ENCODE results near the gene PRAC2.

DNA sequence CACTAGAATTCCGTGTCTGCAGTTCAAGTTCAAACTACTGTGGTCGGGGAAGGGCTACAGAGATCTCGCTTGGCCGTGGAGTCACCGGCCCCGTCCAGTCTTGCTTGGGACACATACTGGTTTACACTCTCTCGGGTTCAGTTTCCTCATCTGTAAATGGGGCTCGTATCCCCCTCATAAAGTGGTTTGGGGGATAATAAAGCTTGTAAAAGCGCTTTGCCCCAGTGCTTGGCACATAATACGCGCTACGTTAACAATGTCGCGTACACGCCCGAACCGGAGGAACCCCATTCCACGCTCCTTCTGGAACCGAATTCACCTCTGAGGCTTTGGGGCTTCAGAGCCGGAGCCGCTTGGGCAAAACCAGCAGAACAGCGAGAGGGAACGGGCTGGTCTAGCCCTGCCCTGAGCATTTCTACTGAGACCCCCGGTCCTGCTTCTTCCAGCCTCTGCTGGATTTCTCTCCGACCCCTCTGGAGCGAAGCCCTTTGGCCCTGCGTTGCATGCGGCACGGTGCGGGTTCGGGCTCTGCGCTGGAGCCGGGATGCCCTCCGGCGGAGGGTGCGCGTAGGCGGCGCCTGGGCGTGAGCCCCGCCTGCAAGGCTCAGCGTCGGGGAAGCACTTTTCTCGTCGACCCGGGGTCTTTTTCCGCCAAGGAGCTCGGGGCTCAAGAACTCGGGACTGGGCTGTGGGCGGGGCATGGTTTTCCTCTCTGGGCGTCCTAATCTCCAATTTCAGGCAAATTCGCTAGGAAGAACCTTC, 31.7 kb downstream of the PRAC2 start:
- TF ChIP-seq, protein P1, sequence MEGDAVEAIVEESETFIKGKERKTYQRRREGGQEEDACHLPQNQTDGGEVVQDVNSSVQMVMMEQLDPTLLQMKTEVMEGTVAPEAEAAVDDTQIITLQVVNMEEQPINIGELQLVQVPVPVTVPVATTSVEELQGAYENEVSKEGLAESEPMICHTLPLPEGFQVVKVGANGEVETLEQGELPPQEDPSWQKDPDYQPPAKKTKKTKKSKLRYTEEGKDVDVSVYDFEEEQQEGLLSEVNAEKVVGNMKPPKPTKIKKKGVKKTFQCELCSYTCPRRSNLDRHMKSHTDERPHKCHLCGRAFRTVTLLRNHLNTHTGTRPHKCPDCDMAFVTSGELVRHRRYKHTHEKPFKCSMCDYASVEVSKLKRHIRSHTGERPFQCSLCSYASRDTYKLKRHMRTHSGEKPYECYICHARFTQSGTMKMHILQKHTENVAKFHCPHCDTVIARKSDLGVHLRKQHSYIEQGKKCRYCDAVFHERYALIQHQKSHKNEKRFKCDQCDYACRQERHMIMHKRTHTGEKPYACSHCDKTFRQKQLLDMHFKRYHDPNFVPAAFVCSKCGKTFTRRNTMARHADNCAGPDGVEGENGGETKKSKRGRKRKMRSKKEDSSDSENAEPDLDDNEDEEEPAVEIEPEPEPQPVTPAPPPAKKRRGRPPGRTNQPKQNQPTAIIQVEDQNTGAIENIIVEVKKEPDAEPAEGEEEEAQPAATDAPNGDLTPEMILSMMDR (conservative IDR thresholded peaks at IDR 0.05 in 1 of 2, IDR thresholded peaks at IDR 0.05 in 1 of 2; ENCODE audit: low read depth in 1 of 2, low read length in 2 of 2), result no peak
- TF ChIP-seq EZH2 (IDR thresholded peaks at IDR 0.05; ENCODE audit: low read length, missing control alignments), result peak; percentile 51

Data from fibroblast of lung (primary cell).